Activated CD8-positive, alpha-beta memory T cell treated with anti-CD3 and anti-CD28 coated beads for 24 hours (primary cell): ENCODE measurements around the gene DHRS13.
"Not testable (repeated sequence)": the region's sequence is repeated elsewhere in the genome, so short reads cannot be mapped to it uniquely, and the experiment has no call there.

Experiments
- DNase-seq: peaks from one replicate; pipeline ENCODE4 v3.0.0-alpha.2; 2020

Gene DHRS13

GRCh38 chr17:28934508-28934907 is 31.6 kb upstream of the DHRS13 start:
- DNase-seq: not testable (repeated sequence)

GRCh38 chr17:28929787-28930186 is 26.9 kb upstream of the DHRS13 start:
- no peak for DNase-seq

GRCh38 chr17:28928061-28928460 is 25.2 kb upstream of the DHRS13 start:
- no peak for DNase-seq

- DNase-seq: no peak
These were observed 23.9 kb upstream of the DHRS13 start for GRCh38 chr17:28926786-28927185.

GRCh38 chr17:28926366-28926765 is 23.5 kb upstream of the DHRS13 start:
- no peak for DNase-seq

- no peak for DNase-seq
These were observed 23.1 kb upstream of the DHRS13 start for GRCh38 chr17:28925912-28926365.

- no peak for DNase-seq
These were observed 17.3 kb upstream of the DHRS13 start for GRCh38 chr17:28920201-28920600.

- no peak for DNase-seq
These were observed 15.4 kb upstream of the DHRS13 start for GRCh38 chr17:28918295-28918694.

- no peak for DNase-seq
These were observed 14.6 kb upstream of the DHRS13 start for GRCh38 chr17:28917465-28917864.

GRCh38 chr17:28917029-28917428 is 14.2 kb upstream of the DHRS13 start:
- DNase-seq: no peak

- DNase-seq: peak; percentile 73
These were observed 13.5 kb upstream of the DHRS13 start for GRCh38 chr17:28916302-28916934.

- no peak for DNase-seq
These were observed 10.1 kb upstream of the DHRS13 start for GRCh38 chr17:28912938-28913333.

GRCh38 chr17:28912281-28912937 is 9.5 kb upstream of the DHRS13 start:
- no peak for DNase-seq

- DNase-seq: no peak
These were observed 8.6 kb upstream of the DHRS13 start for GRCh38 chr17:28911411-28912045.

- no peak for DNase-seq
These were observed 7.7 kb upstream of the DHRS13 start for GRCh38 chr17:28910534-28910933.

GRCh38 chr17:28908640-28909167 is 5.8 kb upstream of the DHRS13 start:
- DNase-seq: no peak

GRCh38 chr17:28907709-28908475 is 5.0 kb upstream of the DHRS13 start:
- no peak for DNase-seq

- no peak for DNase-seq
These were observed 4.0 kb upstream of the DHRS13 start for GRCh38 chr17:28906706-28907438.

- DNase-seq: no peak
These were observed 3.4 kb upstream of the DHRS13 start for GRCh38 chr17:28906276-28906675.

- DNase-seq: no peak
These were observed 1.9 kb upstream of the DHRS13 start for GRCh38 chr17:28904800-28905199.

GRCh38 chr17:28903546-28903841 is 615 bp upstream of the DHRS13 start:
- not testable (repeated sequence) for DNase-seq
